LHCN-M2 (cell line): ENCODE results near the gene DYNLT5. TPM values are rescaled to one million over a fixed set of nuclear protein-coding genes. Genes with fewer than 3 reads are reported as not detected.
"Not testable (repeated sequence)": the region's sequence is repeated elsewhere in the genome, so short reads cannot be mapped to it uniquely, and the experiment has no call there.

ENCODE experiments used
- DNase-seq: peaks from one replicate; pipeline ENCODE4 v3.0.0-alpha.2; 2012; ENCODE audit warnings: low read depth
- polyA plus RNA-seq: library from polyadenylated mRNA; unstranded; fragments of >200 nt; gene quantifications from one replicate; pipeline ENCODE4 v1.2.1, GENCODE V29; 2012; ENCODE audit warnings: missing spikeins
- total RNA-seq: library from RNA; depleted of rRNA; stranded (reverse); fragments of >200 nt; gene quantifications from 2 replicates; pipeline ENCODE4 v1.2.3, GENCODE V29; 2014; rRNA removed

The DYNLT5 gene, protein sequence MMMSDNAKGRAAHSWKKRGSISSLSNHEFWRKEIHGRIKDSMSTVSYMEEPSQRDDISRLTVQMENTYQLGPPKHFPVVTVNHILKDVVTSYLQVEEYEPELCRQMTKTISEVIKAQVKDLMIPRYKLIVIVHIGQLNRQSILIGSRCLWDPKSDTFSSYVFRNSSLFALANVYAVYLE
- 4.9 and 5.7 TPM in 2 replicates for total RNA-seq
- polyA plus RNA-seq: 1.3 TPM

- peak; percentile 71 for DNase-seq
Measured at GRCh38 chr1:66752000-66752592, at the start of gene DYNLT5. Gene DYNLT5, plus strand, starts transcription at chr1:66752459. Its CDS starts 2,200 bp downstream, at chr1:66754659.

GRCh38 chr1:66704177-66704875 lies 47.9 kb upstream of the DYNLT5 start:
- no peak for DNase-seq

DNA sequence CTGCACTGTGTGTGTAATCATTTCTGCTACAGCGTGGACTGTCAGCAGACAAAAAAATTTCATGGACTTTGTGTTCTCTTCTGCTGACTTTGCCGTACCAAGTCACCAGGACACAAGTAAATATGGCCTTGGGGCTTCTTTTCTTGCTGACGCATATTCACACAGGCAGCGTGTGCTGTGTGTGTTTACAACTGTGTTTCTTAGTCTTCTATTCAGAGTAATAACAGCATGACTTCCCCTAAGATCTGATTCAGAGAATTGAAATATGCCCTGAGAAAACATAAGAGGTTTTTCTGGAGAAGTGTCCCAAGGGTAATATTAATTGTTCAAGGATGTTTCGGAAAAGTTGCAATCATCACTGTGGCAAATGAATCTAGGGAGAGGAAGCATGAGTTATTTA lies 47.1 kb upstream of the DYNLT5 start:
- peak; percentile 58 for DNase-seq

DNA sequence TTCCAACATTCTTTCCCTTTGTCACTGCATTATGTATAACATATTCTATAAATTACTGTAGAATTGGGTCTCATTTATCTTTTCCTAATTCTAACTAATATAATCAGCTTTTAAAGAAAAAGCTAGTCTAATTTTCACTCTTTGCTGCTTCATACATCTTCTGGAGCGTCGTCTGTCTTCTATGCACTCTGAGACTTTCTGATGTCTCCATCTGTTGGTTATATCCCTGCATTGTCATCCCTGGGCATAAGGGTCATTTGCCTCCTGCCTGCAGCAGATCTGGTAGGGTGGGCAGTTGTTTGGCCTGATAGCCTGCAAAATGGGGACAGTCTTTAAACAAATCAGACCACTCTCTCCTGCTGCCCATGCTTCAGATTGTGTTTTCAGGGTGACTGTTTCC lies 40.8 kb upstream of the DYNLT5 start:
- peak; percentile 48 for DNase-seq

GRCh38 chr1:66712839-66713238 lies 39.4 kb upstream of the DYNLT5 start:
- no peak for DNase-seq

DNA sequence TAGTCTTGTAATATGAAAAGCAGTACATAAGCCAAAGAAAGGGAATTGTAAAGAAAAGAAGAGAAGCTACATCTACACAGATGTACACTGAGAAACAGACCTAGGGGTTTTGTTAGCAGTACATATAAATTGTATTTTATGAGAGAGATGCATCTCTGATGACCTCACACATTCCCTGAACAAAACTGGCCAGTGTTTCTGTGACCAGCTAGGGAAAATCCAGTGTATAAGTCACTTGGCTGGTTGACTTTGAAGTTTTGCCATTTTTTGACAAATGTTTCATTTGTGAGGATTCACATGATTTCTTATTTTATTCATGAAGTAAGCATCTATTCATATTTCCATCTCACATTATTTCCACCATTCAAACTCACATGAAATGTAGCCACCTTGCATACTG lies 28.3 kb upstream of the DYNLT5 start:
- DNase-seq: no peak

GRCh38 chr1:66725885-66726665 lies 26.2 kb upstream of the DYNLT5 start:
- DNase-seq: peak; percentile 72

GRCh38 chr1:66728021-66728420 lies 24.2 kb upstream of the DYNLT5 start:
- DNase-seq: no peak

DNA sequence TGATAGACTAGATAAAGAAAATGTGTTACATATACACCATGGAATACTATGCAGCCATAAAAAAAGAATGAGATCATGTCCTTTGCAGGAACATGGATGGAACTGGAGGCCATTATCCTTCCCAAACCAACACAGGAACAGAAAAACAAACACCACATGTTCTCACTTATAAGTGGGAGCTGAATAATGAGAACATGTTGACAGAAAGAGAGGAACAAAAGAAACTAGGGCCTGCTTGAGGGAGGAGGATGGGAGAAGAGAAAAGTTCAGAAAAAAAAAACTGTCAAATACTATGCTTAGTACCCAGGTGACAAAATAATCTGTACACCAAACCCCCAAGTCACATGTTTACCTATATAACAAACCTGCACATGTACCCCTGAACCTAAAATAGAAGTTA lies 23.5 kb upstream of the DYNLT5 start:
- not testable (repeated sequence) for DNase-seq

- peak; percentile 63 for DNase-seq
Measured at GRCh38 chr1:66729119-66729518, 23.1 kb upstream of the DYNLT5 start.

- DNase-seq: no peak
Measured at GRCh38 chr1:66729523-66729922, 22.7 kb upstream of the DYNLT5 start.

- DNase-seq: no peak
Measured at GRCh38 chr1:66730462-66730861, 21.8 kb upstream of the DYNLT5 start.

DNA sequence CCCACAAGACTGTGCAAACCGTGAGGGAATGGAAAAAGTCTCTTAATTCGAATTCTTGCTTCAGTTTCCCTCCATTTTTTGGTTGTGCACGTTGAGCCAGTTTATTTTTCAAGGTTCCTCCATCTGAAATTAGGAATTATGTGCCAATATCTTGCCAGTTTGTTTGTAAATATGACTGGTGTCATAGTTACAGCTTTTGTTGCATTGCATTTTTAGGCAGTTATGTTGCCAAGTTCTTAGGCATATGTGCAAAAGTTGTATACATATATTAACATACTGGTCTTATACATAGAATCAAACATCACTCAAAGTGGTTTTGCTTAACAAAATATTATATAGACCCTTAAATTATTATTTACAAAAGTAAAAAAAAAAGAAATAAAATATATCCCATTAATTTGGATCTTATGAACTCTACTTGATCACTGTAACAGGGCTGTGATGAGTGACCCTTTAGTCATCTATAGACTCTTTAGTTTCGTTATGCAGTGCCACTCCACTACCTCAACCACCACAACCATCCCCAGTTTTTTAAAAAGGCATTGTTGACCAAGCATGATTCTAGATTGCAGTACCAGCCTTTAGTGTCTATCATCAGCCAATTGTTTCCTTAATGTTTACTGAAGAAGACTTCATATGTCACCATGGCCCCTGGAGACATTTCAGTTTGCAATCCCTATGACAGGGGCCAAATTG lies 20.9 kb upstream of the DYNLT5 start:
- no peak for DNase-seq

- DNase-seq: peak; percentile 29
Measured at GRCh38 chr1:66732407-66733166, 19.7 kb upstream of the DYNLT5 start.

- DNase-seq: no peak
Measured at GRCh38 chr1:66733348-66734017, 18.8 kb upstream of the DYNLT5 start.

GRCh38 chr1:66734531-66734930 lies 17.7 kb upstream of the DYNLT5 start:
- DNase-seq: not testable (repeated sequence)

- DNase-seq: no peak
Measured at GRCh38 chr1:66737836-66738235, 14.4 kb upstream of the DYNLT5 start.

DNA sequence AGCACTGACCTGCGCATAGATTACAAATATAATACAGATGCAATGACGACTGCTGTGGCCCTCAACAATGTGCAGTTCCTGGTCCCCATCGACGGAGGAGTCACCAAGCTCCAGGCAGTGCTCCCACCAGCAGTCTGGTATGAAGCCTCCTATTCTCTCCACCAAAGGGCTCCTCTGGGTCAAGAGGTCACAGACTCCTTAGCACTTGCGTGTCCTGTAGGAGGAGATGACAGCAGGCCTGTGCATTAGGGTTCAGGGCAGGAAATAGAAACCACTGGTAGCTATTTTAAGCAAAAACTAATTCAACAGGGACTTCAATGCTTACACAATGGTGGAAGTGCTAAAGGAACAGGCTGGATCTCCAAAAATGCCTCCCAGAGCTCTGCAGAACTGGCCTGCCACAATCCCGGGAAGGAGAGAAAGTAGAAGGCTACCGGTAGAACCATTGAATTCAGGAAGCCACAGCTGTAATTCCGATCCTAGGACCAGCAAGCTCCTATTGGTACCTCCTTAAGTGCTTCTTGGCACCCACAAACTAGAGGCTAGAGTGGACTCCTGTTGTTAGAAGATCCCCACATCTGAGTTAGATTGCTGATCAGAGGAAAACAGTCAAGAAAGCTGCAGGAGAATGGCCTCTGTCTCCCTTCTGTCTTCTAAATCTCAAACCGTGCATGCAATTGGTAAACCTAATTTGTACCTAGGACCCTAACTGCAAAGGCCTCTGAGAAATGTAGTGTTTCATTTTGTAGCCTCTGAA lies 12.7 kb upstream of the DYNLT5 start:
- DNase-seq: no peak

GRCh38 chr1:66745451-66745850 lies 6.8 kb upstream of the DYNLT5 start:
- DNase-seq: no peak
